SK-MEL-5 (cell line): ENCODE data around the gene CPM. TPM values are rescaled to one million over a fixed set of nuclear protein-coding genes. Genes with fewer than 3 reads are reported as not detected.
"Not testable (repeated sequence)": the region's sequence is repeated elsewhere in the genome, so short reads cannot be mapped to it uniquely, and the experiment has no call there.

ENCODE experiments used
- DNase-seq: peaks from one replicate; pipeline ENCODE4 v3.0.0-alpha.2; 2016; ENCODE audit warnings: low read depth, low spot score
- in situ Hi-C: cut with HindIII; loops from 2 replicates; pipeline ENCODE4 v1.10.0; 2016; ENCODE audit warnings: low sequenced_read_pairs, high pct_unique_total_duplicates, low pct_unique_long_range_greater_than_20kb
- total RNA-seq: library from RNA; depleted of rRNA; stranded (reverse); fragments of >200 nt; shearing (Covaris generic); gene quantifications from 2 replicates; pipeline ENCODE4 v1.2.3, GENCODE V29; 2014

The CPM gene
- total RNA-seq, 1 experiment from 2014 or later: 18.2 TPM

DNA sequence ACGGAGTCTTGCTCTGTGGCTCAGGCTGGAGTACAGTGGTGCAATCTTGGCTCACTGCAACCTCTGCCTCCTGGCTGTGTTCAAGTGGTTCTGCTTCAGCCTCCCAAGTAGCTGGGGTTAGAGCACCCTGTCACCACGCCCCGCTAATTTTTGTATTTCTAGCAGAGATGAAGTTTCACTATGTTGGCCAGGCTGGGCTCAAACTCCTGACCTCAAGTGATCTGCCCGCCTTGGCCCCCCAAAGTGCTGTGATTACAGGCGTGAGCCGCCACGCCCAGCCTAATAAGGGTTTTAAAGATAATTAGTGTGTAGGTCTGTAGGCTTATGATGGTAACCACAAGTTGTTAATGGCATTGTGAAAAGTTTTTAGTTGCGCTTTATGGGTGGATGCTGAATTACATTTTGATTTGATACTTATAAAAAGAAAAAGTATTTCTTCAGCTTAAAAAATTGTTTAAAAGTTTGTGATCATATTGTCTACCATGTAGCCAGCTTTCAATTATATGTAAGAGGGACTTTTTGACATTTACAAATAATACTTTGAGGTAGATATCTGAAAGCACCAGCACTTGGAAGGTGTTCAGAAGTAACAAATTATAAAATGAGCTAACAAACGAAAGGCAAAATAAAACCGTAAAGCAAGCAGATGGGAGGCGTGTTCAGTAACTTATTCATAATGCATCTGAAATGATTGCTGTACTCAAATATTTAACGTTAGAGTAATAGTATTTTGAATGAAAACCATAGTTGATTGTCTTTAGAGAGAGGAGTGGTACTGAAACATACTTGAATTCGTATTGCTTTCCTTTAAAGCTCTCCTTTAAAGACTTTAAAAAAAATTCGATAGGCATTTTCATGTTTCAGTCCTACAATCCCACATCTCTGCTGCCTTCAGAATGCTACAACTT lies 87.9 kb downstream of the CPM start:
- in situ Hi-C loops: no loop called here
- no peak for DNase-seq

DNA sequence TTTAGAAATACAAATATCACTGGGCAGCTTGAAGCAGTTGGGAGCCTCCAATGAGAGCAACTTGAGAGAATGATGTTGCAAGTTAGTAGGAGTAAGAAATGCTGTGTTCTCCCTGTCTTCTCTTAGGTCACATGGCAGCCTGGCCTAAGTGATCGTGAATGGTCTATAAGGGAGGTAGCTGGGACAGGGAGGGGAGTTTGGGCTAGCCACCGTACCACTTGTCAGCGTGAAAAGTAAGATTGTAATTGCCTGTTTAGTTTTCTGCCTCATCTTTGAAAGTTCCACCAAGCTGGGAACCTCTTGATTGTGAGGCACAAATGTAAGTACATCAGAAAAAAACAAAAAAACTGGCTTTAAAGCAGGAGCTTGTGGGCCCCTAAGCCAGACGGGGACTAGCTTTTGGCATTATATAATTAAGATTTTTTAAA lies 88.6 kb downstream of the CPM start:
- no peak for DNase-seq
- in situ Hi-C loops: no loop called here

DNA sequence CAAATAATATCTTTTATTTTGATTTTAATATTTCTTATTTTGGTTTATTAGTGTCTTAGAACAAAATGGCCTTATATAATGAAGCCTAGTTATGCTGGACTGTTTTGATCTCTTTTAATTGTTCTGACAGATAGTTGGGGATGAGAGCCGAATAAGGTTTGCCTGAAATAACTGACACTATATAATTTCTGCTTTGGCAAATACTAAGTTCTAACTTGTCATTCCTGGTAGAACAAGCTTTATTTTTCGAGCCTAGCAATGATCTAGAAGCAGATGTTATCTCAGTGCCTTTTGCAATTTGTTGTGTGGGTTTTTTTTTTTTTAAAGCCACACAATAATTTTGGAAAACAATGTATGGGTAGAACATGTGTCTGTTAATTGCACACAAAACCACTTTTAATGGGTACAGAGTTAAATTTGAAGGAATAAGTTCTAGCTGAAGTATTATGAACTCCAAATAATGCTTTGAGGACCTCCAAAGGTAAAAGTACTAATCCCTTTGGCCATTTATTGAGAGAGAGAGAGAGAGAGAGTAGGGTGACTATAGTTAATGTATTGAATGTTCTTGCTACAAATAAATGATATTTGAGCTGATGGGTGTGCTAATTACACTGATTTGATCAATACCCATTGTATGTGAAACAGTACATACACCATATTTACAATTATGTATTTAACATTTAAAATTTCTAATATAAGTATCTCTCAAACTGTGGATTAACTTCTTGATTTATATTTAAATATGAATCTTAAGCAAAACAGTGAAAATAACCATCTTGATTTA lies 90.0 kb downstream of the CPM start:
- DNase-seq: no peak
- in situ Hi-C loops: no loop called here

DNA sequence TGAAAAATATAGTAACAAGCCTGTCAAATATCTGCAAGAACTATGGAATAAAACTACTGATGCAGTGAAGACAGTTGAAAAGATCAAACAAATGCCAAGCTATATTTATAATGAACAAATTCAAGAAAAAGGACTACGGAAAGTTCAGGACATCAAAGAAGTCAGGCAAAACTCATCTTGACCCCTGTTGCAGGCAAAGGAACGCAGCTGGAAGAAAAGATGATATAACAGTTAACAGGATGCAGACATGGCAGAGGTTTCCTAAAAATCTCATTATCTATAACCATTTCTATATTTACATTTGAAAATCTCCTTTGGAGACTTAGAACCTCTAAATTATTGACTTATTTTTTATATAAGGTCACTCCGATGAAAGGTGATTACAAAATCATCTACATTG lies 90.8 kb downstream of the CPM start:
- DNase-seq: no peak
- in situ Hi-C loops: no loop called here

DNA sequence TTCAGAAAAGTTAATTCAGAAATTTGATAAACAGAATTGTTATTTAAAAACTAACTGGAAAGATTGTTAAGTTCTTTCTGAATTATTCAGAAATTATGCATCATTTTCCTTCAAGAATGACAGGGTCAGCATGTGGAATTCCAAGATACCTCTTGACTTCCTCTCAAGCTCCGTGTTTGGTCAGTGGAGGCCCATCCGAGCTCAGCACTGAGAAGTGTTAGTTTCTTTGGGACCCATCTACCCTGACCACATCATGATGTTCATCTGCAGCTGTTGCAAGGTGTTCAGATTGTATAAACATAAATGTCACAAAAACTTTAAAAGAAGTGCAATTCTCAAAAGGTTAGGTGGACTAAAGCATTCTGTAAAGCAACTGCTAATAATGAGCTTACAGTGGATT lies 91.3 kb downstream of the CPM start:
- in situ Hi-C loops: no loop called here
- no peak for DNase-seq

DNA sequence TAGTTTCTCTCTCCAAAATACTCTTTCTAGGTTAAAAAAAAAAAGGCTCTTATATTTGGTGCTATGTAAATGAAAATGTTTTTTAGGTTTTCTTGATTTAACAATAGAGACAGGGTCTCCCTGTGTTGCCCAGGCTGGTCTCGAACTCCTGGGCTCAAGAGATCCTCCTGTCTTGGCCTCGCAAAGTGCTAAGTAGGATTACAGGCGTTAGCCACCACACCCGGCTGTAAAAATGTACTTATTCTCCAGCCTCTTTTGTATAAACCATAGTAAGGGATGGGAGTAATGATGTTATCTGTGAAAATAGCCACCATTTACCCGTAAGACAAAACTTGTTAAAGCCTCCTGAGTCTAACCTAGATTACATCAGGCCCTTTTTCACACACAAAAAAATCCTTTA lies 91.8 kb downstream of the CPM start:
- in situ Hi-C loops, DNase-seq: not testable (repeated sequence)

DNA sequence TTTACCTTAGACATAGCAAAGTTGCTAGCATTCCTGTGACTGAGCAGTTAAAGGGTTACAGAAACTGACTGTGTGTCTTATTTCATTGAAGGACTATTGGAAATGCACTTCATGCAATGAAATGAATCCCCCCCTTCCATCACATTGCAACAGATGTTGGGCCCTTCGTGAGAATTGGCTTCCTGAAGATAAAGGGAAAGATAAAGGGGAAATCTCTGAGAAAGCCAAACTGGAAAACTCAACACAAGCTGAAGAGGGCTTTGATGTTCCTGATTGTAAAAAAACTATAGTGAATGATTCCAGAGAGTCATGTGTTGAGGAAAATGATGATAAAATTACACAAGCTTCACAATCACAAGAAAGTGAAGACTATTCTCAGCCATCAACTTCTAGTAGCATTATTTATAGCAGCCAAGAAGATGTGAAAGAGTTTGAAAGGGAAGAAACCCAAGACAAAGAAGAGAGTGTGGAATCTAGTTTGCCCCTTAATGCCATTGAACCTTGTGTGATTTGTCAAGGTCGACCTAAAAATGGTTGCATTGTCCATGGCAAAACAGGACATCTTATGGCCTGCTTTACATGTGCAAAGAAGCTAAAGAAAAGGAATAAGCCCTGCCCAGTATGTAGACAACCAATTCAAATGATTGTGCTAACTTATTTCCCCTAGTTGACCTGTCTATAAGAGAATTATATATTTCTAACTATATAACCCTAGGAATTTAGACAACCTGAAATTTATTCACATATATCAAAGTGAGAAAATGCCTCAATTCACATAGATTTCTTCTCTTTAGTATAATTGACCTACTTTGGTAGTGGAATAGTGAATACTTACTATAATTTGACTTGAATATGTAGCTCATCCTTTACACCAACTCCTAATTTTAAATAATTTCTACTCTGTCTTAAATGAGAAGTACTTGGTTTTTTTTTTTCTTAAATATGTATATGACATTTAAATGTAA lies 93.5 kb downstream of the CPM start:
- in situ Hi-C loops: no loop called here
- DNase-seq: peak; percentile 20

DNA sequence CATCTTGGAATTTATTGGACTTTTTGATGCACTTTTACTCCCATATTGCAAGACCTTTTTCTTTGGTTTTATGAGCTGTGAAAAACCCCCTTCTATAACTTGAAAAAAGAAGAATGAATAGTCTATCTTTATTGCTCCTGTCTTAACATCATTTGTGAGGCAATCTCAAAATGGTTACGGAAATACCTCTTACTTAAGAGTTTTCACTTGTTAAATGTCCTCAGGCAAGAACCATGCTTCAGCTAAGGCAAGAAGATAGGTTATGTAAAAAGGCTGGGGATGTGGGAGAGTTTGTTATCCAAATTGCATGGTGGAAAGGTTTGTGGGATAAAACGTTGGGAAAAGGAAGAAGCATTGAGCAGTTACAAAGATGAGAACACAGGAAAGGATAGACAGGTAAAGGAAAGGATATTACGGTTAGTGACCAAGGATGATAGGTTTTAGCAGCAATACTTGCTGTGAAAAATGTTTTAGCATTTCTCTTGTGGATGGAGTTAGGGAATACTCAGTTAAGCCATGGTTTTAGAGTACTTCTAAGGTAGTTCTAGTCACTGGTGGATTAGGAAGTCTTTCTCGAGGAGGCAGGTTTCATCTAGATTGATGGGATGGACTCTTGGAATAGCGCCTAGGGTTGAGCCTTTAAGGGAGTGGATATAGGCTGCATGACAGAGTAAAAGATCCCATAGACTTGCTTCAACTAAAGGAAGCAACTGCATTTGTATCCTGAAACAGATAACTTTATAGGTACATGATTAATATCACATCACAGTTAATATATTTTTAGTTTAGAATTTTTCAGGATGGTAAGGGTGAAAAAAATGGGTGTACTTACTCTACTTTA lies 94.7 kb downstream of the CPM start:
- DNase-seq: no peak
- in situ Hi-C loops: no loop called here

DNA sequence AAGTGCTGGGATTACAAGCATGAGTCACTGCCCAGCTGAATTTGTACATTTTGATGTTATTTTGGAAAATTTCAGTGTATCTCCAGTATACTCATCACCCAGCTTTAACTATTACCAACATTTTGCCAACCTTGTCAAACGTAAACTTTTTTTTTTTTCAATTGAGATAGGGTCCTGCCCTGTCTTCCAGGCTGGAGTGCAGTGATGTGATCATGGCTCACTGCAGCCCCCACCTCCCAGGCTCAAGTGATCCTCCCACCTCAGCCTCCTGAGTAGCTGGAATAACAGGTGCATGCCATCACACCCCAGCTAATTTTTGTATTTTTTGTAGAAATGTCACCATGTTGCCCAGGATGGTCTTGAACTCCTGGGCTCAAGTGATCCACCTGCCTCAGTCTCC lies 95.8 kb downstream of the CPM start:
- no peak for DNase-seq
- in situ Hi-C loops: no loop called here

DNA sequence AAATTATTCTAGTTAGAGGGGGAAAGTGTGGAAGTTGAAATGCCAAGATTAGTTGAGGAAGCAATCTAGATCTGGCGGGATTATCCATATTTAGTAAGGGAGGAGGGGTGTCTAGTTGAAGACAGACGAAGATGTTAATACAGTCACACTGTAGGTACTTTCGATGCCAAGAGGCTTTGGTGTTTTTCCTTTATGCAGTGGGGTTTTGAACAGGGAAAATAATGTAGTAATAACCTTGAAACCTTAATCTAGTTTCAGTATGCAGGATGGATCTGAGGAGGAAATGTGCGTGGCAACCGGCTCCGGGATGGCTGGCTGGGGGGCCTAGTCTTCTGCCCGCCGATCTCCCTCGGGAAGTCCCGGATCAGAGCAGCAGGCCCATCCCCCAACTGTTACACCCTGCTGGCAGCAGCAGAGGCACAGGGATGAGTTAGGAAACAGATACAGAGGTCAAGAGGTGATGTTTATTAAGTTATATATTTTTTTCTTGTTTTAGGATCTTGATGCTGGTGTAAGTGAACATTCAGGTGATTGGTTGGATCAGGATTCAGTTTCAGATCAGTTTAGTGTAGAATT lies 97.5 kb downstream of the CPM start:
- in situ Hi-C loops: no loop called here
- no peak for DNase-seq

DNA sequence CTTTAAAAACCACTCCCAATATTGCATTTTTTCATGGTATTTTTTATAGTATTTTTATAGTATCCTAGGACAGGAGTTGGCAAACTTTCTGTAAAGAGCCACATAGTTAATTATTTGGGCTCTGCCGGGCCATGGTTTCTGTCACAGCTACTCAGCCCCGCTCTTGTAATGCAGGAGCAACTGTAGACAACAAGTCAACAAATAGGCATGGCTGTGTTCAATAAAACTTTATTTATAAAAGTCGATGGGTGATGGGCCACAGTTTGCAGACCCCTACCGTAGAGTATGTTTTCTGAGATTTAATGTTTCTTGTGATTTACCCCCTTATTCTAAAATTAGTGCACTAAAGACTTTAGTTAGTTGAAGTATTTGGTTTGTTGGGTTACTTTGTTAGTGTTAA lies 99.5 kb downstream of the CPM start:
- in situ Hi-C loops: no loop called here

DNA sequence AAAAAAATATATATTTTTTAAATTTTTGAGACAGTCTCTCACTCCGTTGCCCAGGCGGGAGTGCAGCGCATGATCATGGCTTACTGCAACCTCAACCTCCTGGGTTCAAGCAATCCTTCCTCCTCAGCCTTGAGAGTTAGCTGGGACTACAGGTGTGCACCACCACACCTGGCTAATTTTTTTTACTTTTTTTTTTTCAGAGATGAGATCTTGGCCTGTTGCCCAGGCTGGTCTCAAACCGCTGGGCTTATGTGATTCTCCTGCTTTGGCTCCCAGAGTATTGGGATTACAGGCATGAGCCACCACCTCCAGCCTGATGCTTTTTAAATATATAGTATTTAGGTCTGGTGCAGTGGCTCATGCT lies 100.5 kb downstream of the CPM start:
- no peak for DNase-seq
- in situ Hi-C loops: no loop called here

More for the DNA sequence above, 99.5 kb downstream of the CPM start:
- no peak for DNase-seq

DNA sequence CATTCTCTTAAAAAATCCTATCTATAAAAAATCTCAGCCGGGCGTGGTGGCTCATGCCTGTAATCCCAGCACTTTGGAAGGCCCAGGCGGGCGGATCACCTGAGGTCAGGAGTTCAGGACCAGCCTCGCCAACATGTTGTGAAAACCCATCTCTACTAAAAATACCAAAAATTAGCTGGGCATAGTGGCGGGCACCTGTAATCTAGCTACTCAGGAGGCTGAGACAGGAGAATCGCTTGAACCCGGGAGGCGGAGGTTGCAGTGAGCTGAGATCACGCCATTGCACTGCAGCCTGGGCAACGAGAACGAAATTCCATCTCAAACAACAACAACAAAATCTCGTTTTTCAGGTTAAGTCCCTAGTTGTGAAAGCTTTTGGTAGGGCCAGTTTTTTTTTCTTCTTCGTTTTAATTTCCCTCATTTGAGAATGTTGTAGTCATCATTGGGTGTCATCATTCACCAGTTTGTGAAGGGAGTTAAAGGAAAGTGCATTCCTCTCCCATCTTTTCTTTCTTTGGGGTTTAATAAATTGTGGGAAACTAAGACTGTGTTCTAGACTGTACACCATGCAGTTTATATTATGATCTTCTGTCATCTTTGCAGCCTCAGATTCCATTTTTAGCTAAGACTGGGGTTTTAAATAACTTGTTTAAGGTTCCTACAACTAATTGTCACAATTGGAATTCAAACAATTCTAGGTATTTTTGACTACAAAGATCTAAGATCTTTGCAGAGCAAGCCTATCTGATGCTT lies 101.0 kb downstream of the CPM start:
- in situ Hi-C loops: no loop called here
- no peak for DNase-seq

DNA sequence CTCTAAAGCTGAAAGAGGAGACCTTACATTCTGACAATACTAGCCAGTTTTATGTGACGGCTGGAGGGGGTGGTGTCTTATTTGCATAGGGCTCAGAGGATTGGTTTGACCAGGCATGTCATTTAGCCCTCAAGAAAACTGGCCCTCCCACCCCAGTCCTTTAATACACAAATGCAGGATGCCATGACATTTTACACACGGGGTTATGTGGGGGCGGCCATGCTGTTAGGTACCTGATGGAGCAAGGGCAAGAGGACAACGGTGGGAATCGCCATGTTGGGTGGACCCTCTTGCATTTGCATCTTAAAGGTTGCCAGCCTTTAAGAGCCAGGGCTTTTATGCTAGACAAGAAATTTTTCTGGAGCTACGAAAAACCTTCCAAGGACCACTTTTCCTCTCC lies 101.7 kb downstream of the CPM start:
- in situ Hi-C loops: no loop called here
- peak; percentile 19 for DNase-seq

DNA sequence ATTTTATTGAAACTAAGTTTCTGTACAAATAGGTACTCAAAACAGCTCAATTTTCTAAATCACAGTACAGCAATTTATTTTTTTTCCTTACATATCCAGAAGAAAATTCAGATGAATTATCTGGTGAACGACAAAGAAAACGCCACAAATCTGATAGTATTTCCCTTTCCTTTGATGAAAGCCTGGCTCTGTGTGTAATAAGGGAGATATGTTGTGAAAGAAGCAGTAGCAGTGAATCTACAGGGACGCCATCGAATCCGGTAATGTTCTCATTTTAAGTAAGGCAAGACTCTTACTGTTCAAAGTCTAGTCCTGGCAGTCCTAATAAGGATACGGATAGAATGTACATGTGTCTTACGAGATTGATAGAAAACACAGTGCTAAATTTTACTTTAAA lies 104.3 kb downstream of the CPM start:
- in situ Hi-C loops: no loop called here
- DNase-seq: no peak
